NK-92 (cell line): ENCODE results near the gene GHR.
"Not testable (repeated sequence)": the region's sequence is repeated elsewhere in the genome, so short reads cannot be mapped to it uniquely, and the experiment has no call there.

Experiments used
- DNase-seq: peaks from one replicate; lab custom pipeline; 2025; ENCODE audit not compliant: unreplicated experiment; lab: John Stamatoyannopoulos, UW

GHR gene

GRCh38 chr5:42689391-42689790 is 266.2 kb downstream of the GHR start:
- no peak for DNase-seq

- DNase-seq: no peak
Measured at GRCh38 chr5:42691413-42691937, 268.2 kb downstream of the GHR start.

- DNase-seq: no peak
Measured at GRCh38 chr5:42701351-42702059, 278.3 kb downstream of the GHR start.

GRCh38 chr5:42703238-42703637 is 280.0 kb downstream of the GHR start:
- DNase-seq: no peak

- no peak for DNase-seq
Measured at GRCh38 chr5:42715785-42716184, 292.5 kb downstream of the GHR start.

- DNase-seq: no peak
Measured at GRCh38 chr5:42718591-42718990, 295.4 kb downstream of the GHR start.

- no peak for DNase-seq
Measured at GRCh38 chr5:42719034-42719433, 295.8 kb downstream of the GHR start.

- no peak for DNase-seq
Measured at GRCh38 chr5:42720251-42720650, 297.0 kb downstream of the GHR start.

GRCh38 chr5:42721484-42721883 is 298.2 kb downstream of the GHR start:
- no peak for DNase-seq

GRCh38 chr5:42734531-42735058 is 311.4 kb downstream of the GHR start:
- DNase-seq: not testable (repeated sequence)

GRCh38 chr5:42740920-42741319 is 317.7 kb downstream of the GHR start:
- DNase-seq: no peak

- no peak for DNase-seq
Measured at GRCh38 chr5:42745426-42745825, 322.2 kb downstream of the GHR start.

GRCh38 chr5:42745856-42746255 is 322.6 kb downstream of the GHR start:
- DNase-seq: no peak

GRCh38 chr5:42749020-42749419 is 325.8 kb downstream of the GHR start:
- no peak for DNase-seq

GRCh38 chr5:42750507-42750906 is 327.3 kb downstream of the GHR start:
- no peak for DNase-seq

GRCh38 chr5:42751044-42751443 is 327.8 kb downstream of the GHR start:
- no peak for DNase-seq

GRCh38 chr5:42753099-42753498 is 329.9 kb downstream of the GHR start:
- no peak for DNase-seq

GRCh38 chr5:42756606-42757601 is 333.7 kb downstream of the GHR start, which contains the start of gene CCDC152:
Gene CCDC152, plus strand, starts transcription at chr5:42756818. Its CDS starts 2,304 bp downstream, at chr5:42759122.
- DNase-seq: no peak

- no peak for DNase-seq
Measured at GRCh38 chr5:42759456-42759855, 336.2 kb downstream of the GHR start.

GRCh38 chr5:42760426-42760825 is 337.2 kb downstream of the GHR start:
- no peak for DNase-seq

GRCh38 chr5:42761791-42762190 is 338.6 kb downstream of the GHR start:
- no peak for DNase-seq
